Mucosa of rectum (tissue), 2 donors: Measurements from ENCODE around the gene TPSAB1.

ENCODE experiments used
- H3K27ac ChIP-seq, 2 donors: one replicate each; pipeline ENCODE4 v1.7.0; 2013; ENCODE audit warnings: inconsistent platforms in 2 of 2, low read depth in 2 of 2, low read length in 2 of 2
- H3K27me3 ChIP-seq, 2 donors: one replicate each; pipeline ENCODE4 v1.7.0; 2013; ENCODE audit warnings: low read length in 2 of 2; ENCODE audit not compliant: control insufficient read depth in 2 of 2, insufficient read depth in 2 of 2
- H3K36me3 ChIP-seq, 2 donors: one replicate each; pipeline ENCODE4 v1.7.0; 2013; ENCODE audit warnings: low read length in 2 of 2; ENCODE audit not compliant: control insufficient read depth in 2 of 2, insufficient read depth in 2 of 2
- H3K4me1 ChIP-seq, 2 donors: one replicate each; pipeline ENCODE4 v1.7.0; 2013; ENCODE audit warnings: low read length in 2 of 2, mild to moderate bottlenecking in 1 of 2; ENCODE audit not compliant: control insufficient read depth in 2 of 2, insufficient read depth in 2 of 2
- H3K4me3 ChIP-seq, 2 donors: one replicate each; pipeline ENCODE4 v1.7.0; 2013; ENCODE audit warnings: low read length in 2 of 2
- H3K9ac ChIP-seq, 2 donors: one replicate each; pipeline ENCODE4 v1.7.0; 2013; ENCODE audit warnings: low read length in 2 of 2, low read depth in 1 of 2, mild to moderate bottlenecking in 1 of 2
- H3K9me3 ChIP-seq, 2 donors: one replicate each; pipeline ENCODE4 v1.7.0; 2013; ENCODE audit warnings: low read length in 2 of 2; ENCODE audit not compliant: control insufficient read depth in 2 of 2
- donor health status: healthy.
- donor health status: Normal muscosa, but diverticular disease.

Gene TPSAB1

GRCh38 chr16:1209081-1209480 is 31.4 kb upstream of the TPSAB1 start:
- Histone ChIP-seq H3K27ac (no peak overlapping the region), H3K27me3 (no peaks in the 10 kb centered on the region), H3K4me1 (no peaks in the 10 kb centered on the region), H3K9me3 (no peaks in the 10 kb centered on the region), H3K9ac (no peak overlapping the region), H3K36me3 (no peaks in the 10 kb centered on the region), H3K4me3 (no peak overlapping the region)

GRCh38 chr16:1210461-1210860 is 30.0 kb upstream of the TPSAB1 start:
- H3K27ac ChIP-seq, result no peak overlapping the region
- H3K4me3 ChIP-seq, result no peak overlapping the region
- no peaks in the 10 kb centered on the region for H3K4me1 ChIP-seq
- no peaks in the 10 kb centered on the region for H3K9me3 ChIP-seq
- no peaks in the 10 kb centered on the region for H3K27me3 ChIP-seq
- H3K9ac ChIP-seq, result no peak overlapping the region
- no peaks in the 10 kb centered on the region for H3K36me3 ChIP-seq

- Histone ChIP-seq H3K36me3 (no peaks in the 10 kb centered on the region), H3K4me3 (no peak overlapping the region), H3K4me1 (no peaks in the 10 kb centered on the region), H3K27ac (no peak overlapping the region), H3K9ac (no peak overlapping the region), H3K27me3 (no peaks in the 10 kb centered on the region), H3K9me3 (no peaks in the 10 kb centered on the region)
Measured at GRCh38 chr16:1211451-1212268, 28.8 kb upstream of the TPSAB1 start.

- H3K27ac ChIP-seq, result no peak overlapping the region
- H3K4me3 ChIP-seq, result no peak overlapping the region
- H3K4me1 ChIP-seq, result no peaks in the 10 kb centered on the region
- H3K27me3 ChIP-seq, result no peaks in the 10 kb centered on the region
- H3K9me3 ChIP-seq, result no peaks in the 10 kb centered on the region
- no peak overlapping the region for H3K9ac ChIP-seq
- H3K36me3 ChIP-seq, result no peaks in the 10 kb centered on the region
Measured at GRCh38 chr16:1212616-1213194, 27.8 kb upstream of the TPSAB1 start.

- H3K9me3 ChIP-seq, result no peaks in the 10 kb centered on the region
- H3K9ac ChIP-seq, result no peak overlapping the region
- no peak overlapping the region for H3K27ac ChIP-seq
- H3K4me3 ChIP-seq, result no peak overlapping the region
- no peaks in the 10 kb centered on the region for H3K36me3 ChIP-seq
- no peaks in the 10 kb centered on the region for H3K4me1 ChIP-seq
- no peaks in the 10 kb centered on the region for H3K27me3 ChIP-seq
Measured at GRCh38 chr16:1213231-1213630, 27.3 kb upstream of the TPSAB1 start.

- Histone ChIP-seq H3K9ac (no peak overlapping the region), H3K9me3 (no peaks in the 10 kb centered on the region), H3K27ac (no peak overlapping the region), H3K4me1 (no peaks in the 10 kb centered on the region), H3K4me3 (no peak overlapping the region), H3K36me3 (no peaks in the 10 kb centered on the region), H3K27me3 (no peaks in the 10 kb centered on the region)
Measured at GRCh38 chr16:1213796-1214372, 26.6 kb upstream of the TPSAB1 start.

- Histone ChIP-seq H3K27ac (no peak overlapping the region), H3K36me3 (no peaks in the 10 kb centered on the region), H3K4me3 (no peak overlapping the region), H3K9ac (no peak overlapping the region), H3K9me3 (no peaks in the 10 kb centered on the region), H3K27me3 (no peaks in the 10 kb centered on the region), H3K4me1 (no peaks in the 10 kb centered on the region)
Measured at GRCh38 chr16:1214719-1215118, 25.8 kb upstream of the TPSAB1 start.

GRCh38 chr16:1215574-1216295 is 24.8 kb upstream of the TPSAB1 start:
- H3K9ac ChIP-seq, result no peak overlapping the region
- no peak overlapping the region for H3K4me3 ChIP-seq
- no peaks in the 10 kb centered on the region for H3K36me3 ChIP-seq

GRCh38 chr16:1216296-1216619 is 24.2 kb upstream of the TPSAB1 start:
- no peak overlapping the region for H3K27ac ChIP-seq
- H3K4me1 ChIP-seq, result no peaks in the 10 kb centered on the region
- H3K9ac ChIP-seq, result no peak overlapping the region
- H3K4me3 ChIP-seq, result no peak overlapping the region
- H3K9me3 ChIP-seq, result no peaks in the 10 kb centered on the region
- H3K27me3 ChIP-seq, result no peaks in the 10 kb centered on the region
- no peaks in the 10 kb centered on the region for H3K36me3 ChIP-seq

More at GRCh38 chr16:1215574-1216295, 24.8 kb upstream of the TPSAB1 start:
- H3K4me1 ChIP-seq, result no peaks in the 10 kb centered on the region
- no peaks in the 10 kb centered on the region for H3K27me3 ChIP-seq
- no peaks in the 10 kb centered on the region for H3K9me3 ChIP-seq
- no peak overlapping the region for H3K27ac ChIP-seq
